Measurements from ENCODE around the gene R3HDM4.
"Not testable (repeated sequence)": the region's sequence is repeated elsewhere in the genome, so short reads cannot be mapped to it uniquely, and the experiment has no call there.

Gene R3HDM4

DNA sequence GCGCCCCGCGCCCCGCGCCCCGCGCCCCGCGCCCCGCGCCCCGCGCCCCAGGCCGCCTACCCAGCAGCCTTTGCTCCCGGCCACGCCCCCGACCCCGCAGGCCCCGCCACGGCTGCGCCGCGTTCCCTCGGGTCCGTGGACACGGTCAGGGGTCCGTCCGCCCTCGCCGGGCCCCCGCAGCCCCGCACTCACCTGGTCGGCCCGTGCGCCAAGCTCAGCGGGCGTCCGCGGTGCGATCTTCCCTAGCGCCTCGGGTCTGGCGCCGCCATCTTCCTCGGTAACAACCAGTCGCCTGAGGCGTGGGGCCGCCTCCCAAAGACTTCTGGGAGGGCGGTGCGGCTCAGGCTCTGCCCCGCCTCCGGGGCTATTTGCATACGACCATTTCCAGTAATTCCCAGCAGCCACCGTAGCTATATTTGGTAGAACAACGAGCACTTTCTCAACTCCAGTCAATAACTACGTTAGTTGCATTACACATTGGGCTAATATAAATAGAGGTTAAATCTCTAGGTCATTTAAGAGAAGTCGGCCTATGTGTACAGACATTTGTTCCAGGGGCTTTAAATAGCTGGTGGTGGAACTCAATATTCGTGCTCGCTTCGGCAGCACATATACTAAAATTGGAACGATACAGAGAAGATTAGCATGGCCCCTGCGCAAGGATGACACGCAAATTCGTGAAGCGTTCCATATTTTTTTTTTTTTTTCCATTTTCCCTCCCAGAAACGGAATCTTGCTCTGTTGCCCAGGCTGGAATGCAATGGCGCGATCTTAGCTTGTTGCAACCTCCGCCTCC lies 19.9 kb downstream of the R3HDM4 start, which contains the start of the genes MED16 and RNU6-9:
MED16 (minus strand) TSS at position 294 of the 796 bp plus-strand sequence. CDS start 2,056 bp downstream, outside the sequence.
RNU6-9 (plus strand) TSS at position 591 of the 796 bp plus-strand sequence.
- peak within 1 kb of the TSS; percentile 62 for H3K4me3 ChIP-seq (ENCODE audit: low read depth, low read length)
- peak; percentile 88 for DNase-seq (ENCODE audit: low read depth)
- TF ChIP-seq, protein P1, sequence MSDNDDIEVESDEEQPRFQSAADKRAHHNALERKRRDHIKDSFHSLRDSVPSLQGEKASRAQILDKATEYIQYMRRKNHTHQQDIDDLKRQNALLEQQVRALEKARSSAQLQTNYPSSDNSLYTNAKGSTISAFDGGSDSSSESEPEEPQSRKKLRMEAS (IDR thresholded peaks at IDR 0.05; ENCODE audit: low read depth, low read length) = no peak
- peak; percentile 40 for TF ChIP-seq POLR2A (IDR thresholded peaks at IDR 0.05; ENCODE audit: extremely low read depth, insufficient read length)

DNA sequence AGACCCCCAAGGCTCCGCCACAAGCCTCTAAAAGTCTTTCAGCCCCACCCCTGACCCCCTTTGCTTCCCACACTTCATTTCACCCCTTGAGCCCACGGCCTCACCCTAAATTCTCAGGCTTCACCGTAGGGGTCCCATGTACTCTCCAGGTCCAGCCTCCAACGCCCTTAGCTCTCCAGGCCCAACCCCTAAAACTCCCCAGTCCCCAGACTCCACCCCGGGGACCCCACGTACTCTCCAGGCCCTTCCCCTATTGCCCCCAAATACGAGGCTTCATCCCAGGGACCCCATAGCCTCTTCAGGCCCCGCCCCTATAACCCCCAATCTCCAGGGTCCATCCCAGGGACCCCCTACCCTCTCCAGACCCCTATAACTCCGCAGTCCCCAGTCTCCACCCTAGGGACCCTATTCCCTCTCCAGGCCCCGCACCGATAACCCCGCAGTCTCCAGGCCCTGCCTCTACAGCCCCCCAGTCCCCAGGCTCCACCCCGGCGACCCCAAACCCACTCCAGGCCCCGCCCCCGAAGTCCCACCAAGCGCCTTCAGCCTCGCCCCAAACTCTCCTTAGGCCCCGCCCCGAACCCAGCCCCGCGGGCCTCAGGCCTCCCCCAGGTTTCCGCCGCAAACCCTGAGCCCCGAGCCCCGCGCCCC lies 20.7 kb downstream of the R3HDM4 start:
- no peak for DNase-seq (ENCODE audit: low read depth)
- H3K4me3 ChIP-seq (ENCODE audit: low read depth, low read length) = peak overlapping the region; percentile 62
- TF ChIP-seq, protein P1 (IDR thresholded peaks at IDR 0.05; ENCODE audit: low read depth, low read length) = no peak
- TF ChIP-seq MYC (IDR thresholded peaks at IDR 0.05; ENCODE audit: low read depth, low read length) = no peak
- TF ChIP-seq, protein P2, sequence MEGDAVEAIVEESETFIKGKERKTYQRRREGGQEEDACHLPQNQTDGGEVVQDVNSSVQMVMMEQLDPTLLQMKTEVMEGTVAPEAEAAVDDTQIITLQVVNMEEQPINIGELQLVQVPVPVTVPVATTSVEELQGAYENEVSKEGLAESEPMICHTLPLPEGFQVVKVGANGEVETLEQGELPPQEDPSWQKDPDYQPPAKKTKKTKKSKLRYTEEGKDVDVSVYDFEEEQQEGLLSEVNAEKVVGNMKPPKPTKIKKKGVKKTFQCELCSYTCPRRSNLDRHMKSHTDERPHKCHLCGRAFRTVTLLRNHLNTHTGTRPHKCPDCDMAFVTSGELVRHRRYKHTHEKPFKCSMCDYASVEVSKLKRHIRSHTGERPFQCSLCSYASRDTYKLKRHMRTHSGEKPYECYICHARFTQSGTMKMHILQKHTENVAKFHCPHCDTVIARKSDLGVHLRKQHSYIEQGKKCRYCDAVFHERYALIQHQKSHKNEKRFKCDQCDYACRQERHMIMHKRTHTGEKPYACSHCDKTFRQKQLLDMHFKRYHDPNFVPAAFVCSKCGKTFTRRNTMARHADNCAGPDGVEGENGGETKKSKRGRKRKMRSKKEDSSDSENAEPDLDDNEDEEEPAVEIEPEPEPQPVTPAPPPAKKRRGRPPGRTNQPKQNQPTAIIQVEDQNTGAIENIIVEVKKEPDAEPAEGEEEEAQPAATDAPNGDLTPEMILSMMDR (IDR thresholded peaks at IDR 0.05; ENCODE audit: low read depth, low read length) = no peak
- no peak for TF ChIP-seq POLR2A (IDR thresholded peaks at IDR 0.05; ENCODE audit: extremely low read depth, insufficient read length)

DNA sequence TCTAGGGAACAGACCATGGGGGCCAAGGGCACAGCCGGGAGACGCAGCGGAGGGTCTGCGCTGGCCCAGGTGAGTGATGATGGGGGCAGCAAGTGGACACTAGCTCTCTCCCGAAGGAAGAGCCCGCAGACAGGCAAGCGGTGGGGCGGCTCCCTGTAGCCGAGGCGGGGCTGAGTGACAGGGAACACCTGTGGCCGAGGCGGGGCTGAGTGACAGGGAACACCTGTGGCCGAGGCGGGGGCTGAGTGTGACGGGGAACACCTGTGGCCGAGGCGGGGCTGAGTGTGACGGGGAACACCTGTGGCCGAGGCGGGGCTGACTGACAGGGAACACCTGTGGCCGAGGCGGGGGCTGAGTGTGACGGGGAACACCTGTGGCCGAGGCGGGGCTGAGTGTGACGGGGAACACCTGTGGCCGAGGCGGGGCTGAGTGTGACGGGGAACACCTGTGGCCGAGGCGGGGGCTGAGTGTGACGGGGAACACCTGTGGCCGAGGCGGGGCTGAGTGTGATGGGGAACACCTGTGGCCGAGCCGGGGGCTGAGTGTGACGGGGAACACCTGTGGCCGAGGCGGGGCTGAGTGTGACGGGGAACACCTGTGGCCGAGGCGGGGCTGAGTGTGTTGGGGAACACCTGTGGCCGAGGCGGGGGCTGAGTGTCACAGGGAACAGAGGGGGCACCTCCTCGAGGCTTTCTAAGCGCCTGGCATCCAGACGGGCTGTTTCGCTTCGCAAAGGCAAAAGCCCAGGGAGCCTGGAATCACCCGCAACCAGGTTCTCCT lies 21.4 kb downstream of the R3HDM4 start:
- peak overlapping the region; percentile 62 for H3K4me3 ChIP-seq (ENCODE audit: low read depth, low read length)
- DNase-seq (ENCODE audit: low read depth) = not testable (repeated sequence)

DNA sequence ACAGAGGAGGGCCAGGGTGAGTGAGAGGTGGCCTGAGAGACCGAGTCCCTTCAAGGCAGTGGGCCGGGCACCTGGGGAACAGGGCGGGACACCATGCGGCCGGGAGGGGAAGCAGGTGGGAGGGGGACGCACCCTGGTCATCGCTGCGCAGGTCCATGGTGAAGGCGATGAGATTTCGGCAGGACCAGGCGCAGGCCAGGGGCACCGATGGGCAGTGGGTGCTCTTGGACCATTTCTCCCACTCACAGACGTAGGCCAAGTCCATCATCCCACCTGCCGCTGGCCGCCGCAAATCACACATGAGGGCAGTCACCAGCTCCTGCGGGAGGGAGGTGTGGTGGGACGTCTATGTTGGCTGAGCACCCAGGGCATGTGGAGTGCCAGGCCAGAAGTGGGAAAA lies 22.2 kb downstream of the R3HDM4 start:
- TF ChIP-seq MYC (IDR thresholded peaks at IDR 0.05; ENCODE audit: low read depth, low read length) (no peak), POLR2A (IDR thresholded peaks at IDR 0.05; ENCODE audit: extremely low read depth, insufficient read length) (no peak)
- TF ChIP-seq, protein P2 (IDR thresholded peaks at IDR 0.05; ENCODE audit: low read depth, low read length) = no peak
- TF ChIP-seq, protein P1 (IDR thresholded peaks at IDR 0.05; ENCODE audit: low read depth, low read length) = no peak
- no peak overlapping the region for H3K4me3 ChIP-seq (ENCODE audit: low read depth, low read length)
- DNase-seq (ENCODE audit: low read depth) = no peak

DNA sequence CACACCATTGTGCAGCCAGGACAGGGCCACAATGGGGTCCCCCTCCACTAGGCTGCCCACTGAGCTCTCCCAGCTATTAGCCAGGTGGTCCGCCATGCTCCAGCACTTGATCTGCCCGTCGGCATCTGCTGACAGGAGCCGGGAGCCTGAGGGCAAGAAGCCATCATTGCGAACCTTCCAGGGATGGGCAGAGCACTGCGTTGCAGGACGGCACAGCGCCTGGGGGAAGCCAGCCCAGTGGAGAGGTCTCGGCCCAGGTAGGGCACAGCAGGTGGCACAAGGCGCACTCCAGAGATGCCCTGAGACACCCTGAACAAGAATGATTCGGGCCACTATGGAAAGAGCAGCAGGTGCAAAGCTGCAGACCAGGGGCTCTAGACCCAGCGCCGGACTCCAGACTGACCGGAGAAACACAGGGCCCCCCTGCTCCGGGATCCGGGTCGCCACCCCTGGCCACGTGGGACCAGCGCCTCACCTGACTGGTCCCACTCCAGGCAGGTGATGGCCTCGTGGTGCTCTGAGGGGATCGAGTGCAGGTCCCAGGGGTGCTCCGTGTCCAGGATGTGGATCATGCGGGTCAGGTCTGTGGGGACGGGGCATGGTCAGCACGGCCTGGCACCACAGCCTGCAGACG lies 23.2 kb downstream of the R3HDM4 start:
- TF ChIP-seq POLR2A (IDR thresholded peaks at IDR 0.05; ENCODE audit: extremely low read depth, insufficient read length) = no peak
- no peak for TF ChIP-seq MYC (IDR thresholded peaks at IDR 0.05; ENCODE audit: low read depth, low read length)
- TF ChIP-seq, protein P1 (IDR thresholded peaks at IDR 0.05; ENCODE audit: low read depth, low read length) = no peak
- TF ChIP-seq, protein P2 (IDR thresholded peaks at IDR 0.05; ENCODE audit: low read depth, low read length) = no peak
- no peak overlapping the region for H3K4me3 ChIP-seq (ENCODE audit: low read depth, low read length)
- DNase-seq (ENCODE audit: low read depth) = no peak

DNA sequence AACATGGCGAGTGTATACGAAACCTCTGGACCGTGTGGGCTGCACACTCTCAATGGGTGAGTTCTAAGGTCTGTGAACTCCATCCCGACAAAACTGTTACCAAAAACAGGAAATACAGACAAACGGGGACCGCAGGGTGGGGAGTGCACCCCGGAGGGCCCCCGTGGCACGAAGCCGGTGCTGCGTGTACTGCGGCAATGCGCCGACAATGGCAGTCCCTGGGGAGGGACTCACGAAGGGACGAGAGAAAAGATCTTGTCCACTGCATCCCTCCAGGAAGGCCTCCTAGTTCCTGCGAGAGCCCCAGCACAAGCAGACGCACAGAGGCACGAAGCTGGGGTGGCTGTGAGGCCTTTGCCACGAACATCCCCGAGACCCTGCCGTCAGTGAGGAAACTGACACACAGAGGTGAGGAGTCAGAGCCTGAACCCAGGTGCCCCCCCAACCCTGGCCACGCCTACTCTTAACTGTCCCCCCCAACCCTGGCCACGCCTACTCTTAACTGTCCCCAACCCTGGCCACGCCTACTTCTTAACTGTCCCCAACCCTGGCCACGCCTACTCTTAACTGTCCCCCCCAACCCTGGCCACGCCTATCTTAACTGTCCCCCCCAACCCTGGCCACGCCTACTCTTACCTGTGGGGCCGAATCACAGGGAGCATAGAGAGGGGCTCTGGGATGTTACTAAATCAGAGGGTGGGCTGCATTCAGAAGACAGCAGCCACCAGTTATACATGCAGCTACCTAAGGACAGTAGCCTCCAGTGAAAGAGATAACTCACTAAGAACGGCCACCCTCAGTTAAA lies 24.2 kb downstream of the R3HDM4 start:
- TF ChIP-seq, protein P2 (IDR thresholded peaks at IDR 0.05; ENCODE audit: low read depth, low read length) = no peak
- TF ChIP-seq MYC (IDR thresholded peaks at IDR 0.05; ENCODE audit: low read depth, low read length) = no peak
- no peak for TF ChIP-seq POLR2A (IDR thresholded peaks at IDR 0.05; ENCODE audit: extremely low read depth, insufficient read length)
- TF ChIP-seq, protein P1 (IDR thresholded peaks at IDR 0.05; ENCODE audit: low read depth, low read length) = no peak
- DNase-seq (ENCODE audit: low read depth) = no peak

More for the DNA sequence above, 24.2 kb downstream of the R3HDM4 start:
- no peak overlapping the region for H3K4me3 ChIP-seq (ENCODE audit: low read depth, low read length)

All from NB4 (cell line).